ENCODE measurements around the gene CHRNG. TPM values are rescaled to one million over a fixed set of nuclear protein-coding genes. Genes with fewer than 3 reads are reported as not detected.

CHRNG gene
- total RNA-seq, 4 donors from 2014 or later = 3.5 to 57.5 (median 24.6) TPM

- Histone ChIP-seq H3K27me3 (peaks cover 0 to 9% (median 0%) of the 10 kb centered on the region in 3 donors), H3K4me1 (peaks cover 0 to 10% of the 10 kb centered on the region in 2 donors), H3K4me3 (no peak overlapping the region), H3K27ac (no peak overlapping the region), H3K36me3 (no peaks in the 10 kb centered on the region), H3K9me3 (no peaks in the 10 kb centered on the region)
- in situ Hi-C loops (cut with MboI; ENCODE audit: low sequenced_read_pairs in 4 of 4) (loop anchor here in 1 of 4 donors (25.0 kb wide), 1 partner anchor 590 kb away; no protein-coding TSS in a partner anchor), intact Hi-C loops (cut with DNase I; ENCODE audit: low total_unique reads) (no loop called here)
- no peak for ATAC-seq
- no peak for DNase-seq
- TF ChIP-seq POLR2A (IDR thresholded peaks at IDR 0.05) (no peak), CTCF (IDR thresholded peaks at IDR 0.05 in 4 of 5, conservative IDR thresholded peaks at IDR 0.05 in 1 of 5) (no peak)
Observed at GRCh38 chr2:232501794-232502390, 37.6 kb upstream of the CHRNG start.

GRCh38 chr2:232502511-232502910, 37.0 kb upstream of the CHRNG start:
- peaks cover 0 to 9% (median 0%) of the 10 kb centered on the region in 3 donors for H3K27me3 ChIP-seq
- H3K4me3 ChIP-seq = peak overlapping the region in 2 of 4 donors; percentile 48 to 53
- peaks cover 0 to 10% of the 10 kb centered on the region in 2 donors for H3K4me1 ChIP-seq
- H3K9me3 ChIP-seq = no peaks in the 10 kb centered on the region
- ATAC-seq (no peak), DNase-seq (no peak)
- in situ Hi-C loops (cut with MboI; ENCODE audit: low sequenced_read_pairs in 4 of 4) = loop anchor here in 1 of 4 donors (25.0 kb wide), 1 partner anchor 590 kb away; no protein-coding TSS in a partner anchor
- H3K36me3 ChIP-seq = no peaks in the 10 kb centered on the region
- H3K27ac ChIP-seq = no peak overlapping the region
- TF ChIP-seq CTCF (IDR thresholded peaks at IDR 0.05 in 4 of 5, conservative IDR thresholded peaks at IDR 0.05 in 1 of 5) = no peak
- intact Hi-C loops (cut with DNase I; ENCODE audit: low total_unique reads) = no loop called here

GRCh38 chr2:232502911-232503808, 36.3 kb upstream of the CHRNG start:
- TF ChIP-seq CTCF (IDR thresholded peaks at IDR 0.05 in 4 of 5, conservative IDR thresholded peaks at IDR 0.05 in 1 of 5) (no peak), POLR2A (IDR thresholded peaks at IDR 0.05) (no peak)
- DNase-seq = no peak

GRCh38 chr2:232503809-232504323, 35.6 kb upstream of the CHRNG start:
- peak overlapping the region in 3 of 4 donors; percentile 48 to 69 (median 53) for H3K4me3 ChIP-seq
- intact Hi-C loops (cut with DNase I; ENCODE audit: low total_unique reads) = no loop called here
- no peaks in the 10 kb centered on the region for H3K36me3 ChIP-seq
- peaks cover 0 to 10% of the 10 kb centered on the region in 2 donors for H3K4me1 ChIP-seq
- DNase-seq (no peak), ATAC-seq (no peak)
- H3K27ac ChIP-seq = no peak overlapping the region
- peaks cover 0 to 9% (median 0%) of the 10 kb centered on the region in 3 donors for H3K27me3 ChIP-seq
- in situ Hi-C loops (cut with MboI; ENCODE audit: low sequenced_read_pairs in 4 of 4) = loop anchor here in 1 of 4 donors (25.0 kb wide), 1 partner anchor 592 kb away; no protein-coding TSS in a partner anchor
- TF ChIP-seq POLR2A (IDR thresholded peaks at IDR 0.05) (no peak), CTCF (IDR thresholded peaks at IDR 0.05 in 4 of 5, conservative IDR thresholded peaks at IDR 0.05 in 1 of 5) (no peak)
- H3K9me3 ChIP-seq = no peaks in the 10 kb centered on the region

More at GRCh38 chr2:232502911-232503808, 36.3 kb upstream of the CHRNG start:
- intact Hi-C loops (cut with DNase I; ENCODE audit: low total_unique reads) (no loop called here), in situ Hi-C loops (cut with MboI; ENCODE audit: low sequenced_read_pairs in 4 of 4) (loop anchor here in 1 of 4 donors (25.0 kb wide), 1 partner anchor 591 kb away; no protein-coding TSS in a partner anchor)
- H3K4me1 ChIP-seq = peaks cover 0 to 10% of the 10 kb centered on the region in 2 donors
- H3K36me3 ChIP-seq = no peaks in the 10 kb centered on the region
- no peak overlapping the region for H3K27ac ChIP-seq
- H3K9me3 ChIP-seq = no peaks in the 10 kb centered on the region
- ATAC-seq = peak; percentile 33 to 54
- H3K4me3 ChIP-seq = peak overlapping the region; percentile 48 to 69 (median 52)
- peaks cover 0 to 9% (median 0%) of the 10 kb centered on the region in 3 donors for H3K27me3 ChIP-seq

All from gastrocnemius medialis (tissue), 4 donors.